Measurements from ENCODE around the gene BANP. TPM values are rescaled to one million over a fixed set of nuclear protein-coding genes. Genes with fewer than 3 reads are reported as not detected.
"Not testable (repeated sequence)": the region's sequence is repeated elsewhere in the genome, so short reads cannot be mapped to it uniquely, and the experiment has no call there.

The BANP gene
- total RNA-seq, 2 experiments from 2014 or later = 39.6 to 58.0 TPM

- intact Hi-C loops (cut with micrococcal nuclease; ENCODE audit: unreplicated experiment); H3K9me3 ChIP-seq (ENCODE audit: low read length); H3K4me3 ChIP-seq (ENCODE audit: low read depth, low read length, poor library complexity, severe bottlenecking); H2AFZ ChIP-seq (ENCODE audit: low read length); DNase-seq (ENCODE audit: low spot score); H3K4me2 ChIP-seq (ENCODE audit: low read length); H3K36me3 ChIP-seq (ENCODE audit: insufficient read depth, low read length); CTCF ChIA-PET (ENCODE audit: unreplicated experiment); H3K4me1 ChIP-seq (ENCODE audit: insufficient read depth, low read length, poor library complexity, severe bottlenecking); H3K9me2 ChIP-seq (ENCODE audit: insufficient read depth, low read length); H4K20me1 ChIP-seq (ENCODE audit: insufficient read depth, low read length); BruUV-seq (replicated peaks); H3K79me2 ChIP-seq (ENCODE audit: insufficient read depth, low read depth, low read length); H3K27ac ChIP-seq (ENCODE audit: low read depth, low read length, poor library complexity, severe bottlenecking): not testable (repeated sequence)
- POLR2A ChIA-PET = interaction anchor here (0.7 kb wide), 1 partner anchor 428 kb away, joined by 4 read pairs; no protein-coding TSS in a partner anchor
These were observed 160.7 kb downstream of the BANP start for GRCh38 chr16:88111976-88112375.

- Histone ChIP-seq H3K4me1 (ENCODE audit: insufficient read depth, low read length, poor library complexity, severe bottlenecking) (no peaks in the 10 kb centered on the region), H3K36me3 (ENCODE audit: insufficient read depth, low read length) (no peaks in the 10 kb centered on the region), H3K79me2 (ENCODE audit: insufficient read depth, low read depth, low read length) (no peaks in the 10 kb centered on the region), H2AFZ (ENCODE audit: low read length) (no peak overlapping the region), H3K4me3 (ENCODE audit: low read depth, low read length, poor library complexity, severe bottlenecking) (no peak overlapping the region), H3K9me2 (ENCODE audit: insufficient read depth, low read length) (no peaks in the 10 kb centered on the region), H3K4me2 (ENCODE audit: low read length) (no peak overlapping the region), H3K27ac (ENCODE audit: low read depth, low read length, poor library complexity, severe bottlenecking) (no peak overlapping the region), H4K20me1 (ENCODE audit: insufficient read depth, low read length) (no peaks in the 10 kb centered on the region), H3K9me3 (ENCODE audit: low read length) (no peaks in the 10 kb centered on the region)
- no TSS peak for BruUV-seq (replicated peaks)
- POLR2A ChIA-PET = interaction anchor here (0.5 kb wide), 1 partner anchor 287 kb away, joined by 5 read pairs; no protein-coding TSS in a partner anchor
- DNase-seq (ENCODE audit: low spot score) = no peak
- no peak for TF ChIP-seq EZH2phosphoT487 (IDR thresholded peaks at IDR 0.05; ENCODE audit: borderline replicate concordance, low read depth, low read length)
- CTCF ChIA-PET (ENCODE audit: unreplicated experiment) = no interaction called here
- intact Hi-C loops (cut with micrococcal nuclease; ENCODE audit: unreplicated experiment) = no loop called here
These were observed 162.4 kb downstream of the BANP start for GRCh38 chr16:88113545-88114045.

- H3K9me3 ChIP-seq (ENCODE audit: low read length); H3K79me2 ChIP-seq (ENCODE audit: insufficient read depth, low read depth, low read length); BruUV-seq (replicated peaks); H3K27ac ChIP-seq (ENCODE audit: low read depth, low read length, poor library complexity, severe bottlenecking); H3K4me2 ChIP-seq (ENCODE audit: low read length); H3K36me3 ChIP-seq (ENCODE audit: insufficient read depth, low read length); H3K4me1 ChIP-seq (ENCODE audit: insufficient read depth, low read length, poor library complexity, severe bottlenecking); H2AFZ ChIP-seq (ENCODE audit: low read length); DNase-seq (ENCODE audit: low spot score); CTCF ChIA-PET (ENCODE audit: unreplicated experiment); H4K20me1 ChIP-seq (ENCODE audit: insufficient read depth, low read length); H3K9me2 ChIP-seq (ENCODE audit: insufficient read depth, low read length); intact Hi-C loops (cut with micrococcal nuclease; ENCODE audit: unreplicated experiment); H3K4me3 ChIP-seq (ENCODE audit: low read depth, low read length, poor library complexity, severe bottlenecking); POLR2A ChIA-PET: not testable (repeated sequence)
These were observed 163.5 kb downstream of the BANP start for GRCh38 chr16:88114541-88115228.

GRCh38 chr16:88116121-88116520, 164.9 kb downstream of the BANP start:
- H3K79me2 ChIP-seq (ENCODE audit: insufficient read depth, low read depth, low read length) = no peaks in the 10 kb centered on the region
- no peak for TF ChIP-seq EZH2phosphoT487 (IDR thresholded peaks at IDR 0.05; ENCODE audit: borderline replicate concordance, low read depth, low read length)
- no peak for TF ChIP-seq CTCF (conservative IDR thresholded peaks at IDR 0.05; ENCODE audit: low read length)
- H3K4me3 ChIP-seq (ENCODE audit: low read depth, low read length, poor library complexity, severe bottlenecking) = no peak overlapping the region
- DNase-seq (ENCODE audit: low spot score) = no peak
- no peak overlapping the region for H2AFZ ChIP-seq (ENCODE audit: low read length)
- H3K36me3 ChIP-seq (ENCODE audit: insufficient read depth, low read length) = no peaks in the 10 kb centered on the region
- no peaks in the 10 kb centered on the region for H3K9me3 ChIP-seq (ENCODE audit: low read length)
- POLR2A ChIA-PET = no interaction called here
- no peaks in the 10 kb centered on the region for H3K4me1 ChIP-seq (ENCODE audit: insufficient read depth, low read length, poor library complexity, severe bottlenecking)
- CTCF ChIA-PET (ENCODE audit: unreplicated experiment) = no interaction called here
- no peaks in the 10 kb centered on the region for H3K9me2 ChIP-seq (ENCODE audit: insufficient read depth, low read length)
- BruUV-seq (replicated peaks) = no TSS peak
- H3K27ac ChIP-seq (ENCODE audit: low read depth, low read length, poor library complexity, severe bottlenecking) = no peak overlapping the region
- intact Hi-C loops (cut with micrococcal nuclease; ENCODE audit: unreplicated experiment) = no loop called here
- H4K20me1 ChIP-seq (ENCODE audit: insufficient read depth, low read length) = no peaks in the 10 kb centered on the region
- H3K4me2 ChIP-seq (ENCODE audit: low read length) = no peak overlapping the region
